Breast epithelium (tissue), 3 donors: ENCODE measurements around the gene MKRN1.

Source experiments
- POLR2A ChIP-seq: fragments of 450-650 bp; IDR thresholded peaks from one replicate; pipeline ENCODE4 v1.6.1; 2016; ENCODE audit warnings: antibody characterized with exemption, mild to moderate bottlenecking, moderate library complexity
- POLR2AphosphoS5 ChIP-seq, 3 donors: sonication (generic); formaldehyde crosslinking; IDR thresholded peaks; one replicate each; pipeline ENCODE4 v1.6.1; 2017; ENCODE audit warnings: antibody characterized with exemption in 3 of 3
- TF ChIP-seq, protein P1 (sequence below), 3 donors: fragments of 450-650 bp; IDR thresholded peaks; one replicate each; pipeline ENCODE4 v1.5.1; 2016 to 2017; ENCODE audit warnings: antibody characterized with exemption in 3 of 3, mild to moderate bottlenecking in 3 of 3, moderate library complexity in 3 of 3

DNA sequence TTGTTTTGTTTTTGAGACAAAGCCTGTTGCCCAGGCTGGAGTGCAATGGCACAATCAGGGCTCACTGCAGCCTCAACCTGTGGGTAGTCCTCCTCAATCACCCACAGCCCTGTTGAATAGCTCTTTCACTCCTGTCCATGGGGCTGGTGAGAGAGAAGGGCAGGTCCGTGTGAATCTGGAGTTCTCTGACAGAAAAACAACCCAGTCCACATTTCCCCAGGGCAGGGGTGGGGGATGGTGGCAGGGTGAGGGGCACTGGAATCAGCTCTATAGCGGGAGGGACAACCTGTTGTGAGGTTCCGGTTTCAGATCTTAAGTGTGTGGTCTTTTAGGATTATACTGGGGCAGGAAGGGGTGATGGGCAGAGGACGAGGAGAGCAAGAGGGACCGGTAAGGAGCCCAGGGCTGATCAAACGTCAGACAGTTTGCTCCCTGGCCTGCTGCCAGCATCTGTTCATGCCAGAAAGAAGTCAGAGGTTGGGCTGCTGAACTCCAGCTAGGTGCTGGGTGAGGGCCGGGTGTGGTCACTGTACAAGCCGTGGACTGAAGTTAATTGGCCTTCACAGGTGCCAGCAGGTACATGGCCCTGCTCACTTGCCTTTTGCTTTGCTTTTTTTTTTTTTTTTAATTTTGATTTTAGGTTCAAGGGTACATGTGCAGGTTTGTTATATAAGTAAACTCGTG, 33.2 kb upstream of the MKRN1 start:
- TF ChIP-seq, protein P1, sequence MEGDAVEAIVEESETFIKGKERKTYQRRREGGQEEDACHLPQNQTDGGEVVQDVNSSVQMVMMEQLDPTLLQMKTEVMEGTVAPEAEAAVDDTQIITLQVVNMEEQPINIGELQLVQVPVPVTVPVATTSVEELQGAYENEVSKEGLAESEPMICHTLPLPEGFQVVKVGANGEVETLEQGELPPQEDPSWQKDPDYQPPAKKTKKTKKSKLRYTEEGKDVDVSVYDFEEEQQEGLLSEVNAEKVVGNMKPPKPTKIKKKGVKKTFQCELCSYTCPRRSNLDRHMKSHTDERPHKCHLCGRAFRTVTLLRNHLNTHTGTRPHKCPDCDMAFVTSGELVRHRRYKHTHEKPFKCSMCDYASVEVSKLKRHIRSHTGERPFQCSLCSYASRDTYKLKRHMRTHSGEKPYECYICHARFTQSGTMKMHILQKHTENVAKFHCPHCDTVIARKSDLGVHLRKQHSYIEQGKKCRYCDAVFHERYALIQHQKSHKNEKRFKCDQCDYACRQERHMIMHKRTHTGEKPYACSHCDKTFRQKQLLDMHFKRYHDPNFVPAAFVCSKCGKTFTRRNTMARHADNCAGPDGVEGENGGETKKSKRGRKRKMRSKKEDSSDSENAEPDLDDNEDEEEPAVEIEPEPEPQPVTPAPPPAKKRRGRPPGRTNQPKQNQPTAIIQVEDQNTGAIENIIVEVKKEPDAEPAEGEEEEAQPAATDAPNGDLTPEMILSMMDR (IDR thresholded peaks at IDR 0.05): no peak
- TF ChIP-seq POLR2A (no peak), POLR2AphosphoS5 (IDR thresholded peaks at IDR 0.05) (no peak)
